Measurements from ENCODE around the gene STK31.
A peak's percentile ranks its signal among the peaks of the same experiment; 100 is the strongest.

- TF ChIP-seq CTCF (IDR thresholded peaks at IDR 0.05; ENCODE audit: borderline replicate concordance, extremely low read depth, low read length, poor library complexity, severe bottlenecking) (peak; percentile 39), EZH2 (IDR thresholded peaks at IDR 0.05; ENCODE audit: borderline replicate concordance, low read depth, low read length, severe bottlenecking) (no peak)
Observed at GRCh38 chr7:23811540-23811939, 101.5 kb downstream of the STK31 start.
